ENCODE data around the gene FAM177B.

- TF ChIP-seq YY1 (IDR thresholded peaks at IDR 0.05; ENCODE audit: insufficient read depth, insufficient read length), result no peak
- TF ChIP-seq ZNF274 (IDR thresholded peaks at IDR 0.05; ENCODE audit: low read depth, low read length), result no peak
- TF ChIP-seq SUZ12 (IDR thresholded peaks at IDR 0.05; ENCODE audit: extremely low read depth, insufficient read depth, insufficient read length), result no peak
Measured at GRCh38 chr1:222736470-222736869, 532 bp upstream of the FAM177B start.
